Natural killer cell (primary cell): ENCODE measurements around the gene SCLY. TPM values are rescaled to one million over a fixed set of nuclear protein-coding genes. Genes with fewer than 3 reads are reported as not detected.
A peak's percentile ranks its signal among the peaks of the same experiment; 100 is the strongest.
"Not testable (repeated sequence)": the region's sequence is repeated elsewhere in the genome, so short reads cannot be mapped to it uniquely, and the experiment has no call there.

Experiments used
- ATAC-seq, 3 donors: fragments of 150-1000 bp in 2 of 3; fragments of 200-7000 bp in 1 of 3; cut with Tn5 transposase; 1 replicate in 1 of 3; 2 replicates in 2 of 3; pipeline ENCODE4 v1.10.0; 2021; ENCODE audit warnings: mild to moderate bottlenecking in 2 of 3, moderate library complexity in 2 of 3
- DNase-seq, 2 donors: peaks; one replicate each; pipeline versions ENCODE4 v3.0.0 to v3.0.0-alpha.2; 2013 to 2021; ENCODE audit warnings: mixed read lengths in 1 of 2
- H3K27ac ChIP-seq: one replicate; pipeline ENCODE4 v1.5.1; 2013; ENCODE audit warnings: mild to moderate bottlenecking, low read length
- H3K27me3 ChIP-seq: one replicate; pipeline ENCODE4 v1.6.1; 2013; ENCODE audit warnings: low read length; ENCODE audit not compliant: control insufficient read depth, insufficient read depth
- H3K36me3 ChIP-seq: one replicate; pipeline ENCODE4 v1.6.1; 2013; ENCODE audit warnings: low read length; ENCODE audit not compliant: control insufficient read depth, insufficient read depth
- H3K4me1 ChIP-seq: one replicate; pipeline ENCODE4 v1.6.1; 2013; ENCODE audit warnings: low read length; ENCODE audit not compliant: control insufficient read depth, insufficient read depth
- H3K4me3 ChIP-seq: one replicate; pipeline ENCODE4 v1.5.1; 2013; ENCODE audit warnings: low read length
- H3K9me3 ChIP-seq: one replicate; pipeline ENCODE4 v1.6.1; 2013; ENCODE audit warnings: low read length; ENCODE audit not compliant: control insufficient read depth, insufficient read depth
- H3K27ac Mint-ChIP-seq, 2 donors: one replicate each; pipeline ENCODE4 v1.8.0; 2022; ENCODE audit warnings: mild to moderate bottlenecking in 2 of 2, mixed read lengths in 2 of 2, moderate library complexity in 1 of 2
- H3K27me3 Mint-ChIP-seq, 2 donors: one replicate each; pipeline ENCODE4 v1.8.0; 2022; ENCODE audit warnings: low read depth in 2 of 2, mixed read lengths in 2 of 2
- H3K36me3 Mint-ChIP-seq: one replicate; pipeline ENCODE4 v1.8.0; 2022; ENCODE audit warnings: mixed read lengths
- H3K4me1 Mint-ChIP-seq, 2 donors: one replicate each; pipeline ENCODE4 v1.8.0; 2022; ENCODE audit warnings: mixed read lengths in 2 of 2
- H3K4me3 Mint-ChIP-seq: one replicate; pipeline ENCODE4 v1.8.0; 2022; ENCODE audit warnings: mild to moderate bottlenecking, moderate library complexity, mixed read lengths
- H3K9me3 Mint-ChIP-seq, 2 donors: one replicate each; pipeline ENCODE4 v1.8.0; 2022; ENCODE audit warnings: mixed read lengths in 2 of 2
- CTCF ChIP-seq: fragments of 200-600 bp; IDR thresholded peaks from one replicate; pipeline ENCODE4 v1.8.0; 2022; ENCODE audit warnings: antibody characterized with exemption
- WGBS: methylation state at CpG from one replicate; pipeline ENCODE4 v1.1.7; 2013; ENCODE audit warnings: missing lambda C conversion rate; ENCODE audit not compliant: insufficient coverage; 5-methylcytosine and 5-hydroxymethylcytosine counted together
- intact Hi-C: fragments of 100-400 bp; cut with micrococcal nuclease; formaldehyde crosslinking; loops from one replicate; pipeline ENCODE4 v1.14.2; 2022
- total RNA-seq, 4 donors: library from RNA; stranded (reverse); fragments of 120-200 nt in 1 of 4; gene quantifications; one replicate each; pipeline versions ENCODE4 v1.2.3 to v1.2.4, GENCODE V29; 2013 to 2022

The SCLY gene
- total RNA-seq, 3 donors from 2014 or later (not counting 1 experiment from before 2014, with no cell fraction given) = 16.3 to 24.6 (median 20.1) TPM

GRCh38 chr2:238055841-238056240 is 5.0 kb upstream of the SCLY start:
- no peak overlapping the region for H3K4me3 ChIP-seq
- ATAC-seq (no peak), DNase-seq (no peak)
- H3K9me3 ChIP-seq = no peaks in the 10 kb centered on the region
- no peak overlapping the region for H3K27ac Mint-ChIP-seq
- 47% methylated on average over 3 of the region's 3 CpGs for WGBS
- peaks cover 7% of the 10 kb centered on the region for H3K4me1 ChIP-seq
- no peak overlapping the region for H3K4me3 Mint-ChIP-seq
- H3K9me3 Mint-ChIP-seq = peaks cover 0 to 2% of the 10 kb centered on the region in 2 donors
- H3K36me3 ChIP-seq = no peaks in the 10 kb centered on the region
- peaks cover 19 to 20% of the 10 kb centered on the region in 2 donors for H3K4me1 Mint-ChIP-seq
- peaks cover 0 to 11% of the 10 kb centered on the region in 2 donors for H3K27me3 Mint-ChIP-seq
- no peaks in the 10 kb centered on the region for H3K36me3 Mint-ChIP-seq
- no peak for TF ChIP-seq CTCF
- no peak overlapping the region for H3K27ac ChIP-seq
- intact Hi-C loops = no loop called here
- H3K27me3 ChIP-seq = no peaks in the 10 kb centered on the region

GRCh38 chr2:238057696-238058575 is 2.9 kb upstream of the SCLY start:
- Mint-ChIP-seq H3K4me1 (peaks cover 30 to 32% of the 10 kb centered on the region in 2 donors), H3K27me3 (peaks cover 0 to 11% of the 10 kb centered on the region in 2 donors), H3K4me3 (peak overlapping the region; percentile 1)
- H3K4me1 ChIP-seq = peaks cover 16% of the 10 kb centered on the region
- H3K27ac Mint-ChIP-seq, intact Hi-C loops, ATAC-seq, H3K4me3 ChIP-seq, DNase-seq, H3K9me3 ChIP-seq, H3K27me3 ChIP-seq, H3K9me3 Mint-ChIP-seq, H3K36me3 ChIP-seq, H3K36me3 Mint-ChIP-seq, H3K27ac ChIP-seq: not testable (repeated sequence)
- whole genome bisulfite sequencing = 94% methylated on average over 44 of the region's 44 CpGs

DNA sequence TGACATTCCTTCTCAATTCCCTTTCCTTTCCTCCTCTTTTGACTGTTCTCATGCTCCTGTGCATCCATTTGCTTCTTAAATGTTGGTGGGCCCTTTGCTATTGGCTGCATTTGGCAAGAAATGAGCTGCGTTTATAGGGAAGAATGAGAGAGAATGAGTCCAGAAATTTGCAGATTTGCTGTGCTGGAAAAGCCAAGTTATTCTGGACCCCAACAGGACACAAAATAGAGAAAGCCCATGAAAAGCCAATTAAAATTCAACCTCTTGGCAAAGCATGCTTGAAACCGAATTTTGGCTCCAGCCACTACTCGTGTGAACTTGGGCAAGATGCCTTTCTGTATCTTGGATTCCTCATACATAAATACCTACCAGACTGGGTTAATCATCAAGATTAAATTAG is 1.3 kb upstream of the SCLY start:
- no peak overlapping the region for H3K27ac ChIP-seq
- Mint-ChIP-seq H3K4me1 (peaks cover 30 to 32% of the 10 kb centered on the region in 2 donors), H3K27ac (peak overlapping the region in 1 of 2 donors; percentile 84), H3K9me3 (peaks cover 0 to 2% of the 10 kb centered on the region in 2 donors), H3K4me3 (peak overlapping the region; percentile 89), H3K36me3 (no peaks in the 10 kb centered on the region), H3K27me3 (peaks cover 0 to 11% of the 10 kb centered on the region in 2 donors)
- H3K4me1 ChIP-seq = peaks cover 16% of the 10 kb centered on the region
- no peak for TF ChIP-seq CTCF
- no peaks in the 10 kb centered on the region for H3K27me3 ChIP-seq
- 98% methylated on average over 3 of the region's 3 CpGs for WGBS
- intact Hi-C loops = no loop called here
- no peaks in the 10 kb centered on the region for H3K9me3 ChIP-seq
- DNase-seq (no peak), ATAC-seq (no peak)
- H3K36me3 ChIP-seq = peaks cover 1% of the 10 kb centered on the region
- H3K4me3 ChIP-seq = no peak overlapping the region

GRCh38 chr2:238060096-238060541 is 682 bp upstream of the SCLY start:
- Histone ChIP-seq H3K4me1 (peaks cover 16% of the 10 kb centered on the region), H3K4me3 (peak overlapping the region; percentile 53), H3K36me3 (peaks cover 4% of the 10 kb centered on the region), H3K9me3 (no peaks in the 10 kb centered on the region), H3K27ac (peak overlapping the region; percentile 66), H3K27me3 (no peaks in the 10 kb centered on the region)
- Mint-ChIP-seq H3K9me3 (peaks cover 0 to 2% of the 10 kb centered on the region in 2 donors), H3K27me3 (peaks cover 0 to 11% of the 10 kb centered on the region in 2 donors), H3K4me1 (peaks cover 30 to 32% of the 10 kb centered on the region in 2 donors), H3K4me3 (peak overlapping the region; percentile 89), H3K27ac (peak overlapping the region; percentile 84 to 93), H3K36me3 (no peaks in the 10 kb centered on the region)
- WGBS = 2% methylated on average over 18 of the region's 18 CpGs
- DNase-seq = no peak
- ATAC-seq = no peak
- intact Hi-C loops = loop anchor here (2.0 to 10.0 kb wide), 3 partner anchors 93 to 155 kb away; partner anchors contain the start of genes ILKAP and UBE2F
- no peak for TF ChIP-seq CTCF
